NCI-H2196 treated with DMSO at 0.1 percent for 48 hours (cell line): ENCODE data around the gene FYN.

Experiments used
- DNase-seq: peaks from one replicate; lab custom pipeline; 2025; ENCODE audit not compliant: unreplicated experiment; lab: John Stamatoyannopoulos, UW

Gene FYN

GRCh38 chr6:111809766-111810165, 63.5 kb downstream of the FYN start:
- no peak for DNase-seq

GRCh38 chr6:111809264-111809663, 64.0 kb downstream of the FYN start:
- no peak for DNase-seq

- DNase-seq = no peak
Observed at GRCh38 chr6:111808493-111808892, 64.8 kb downstream of the FYN start.

- no peak for DNase-seq
Observed at GRCh38 chr6:111806561-111807497, 66.4 kb downstream of the FYN start.

- no peak for DNase-seq
Observed at GRCh38 chr6:111806165-111806547, 67.1 kb downstream of the FYN start.

- no peak for DNase-seq
Observed at GRCh38 chr6:111805511-111806164, 67.6 kb downstream of the FYN start.

GRCh38 chr6:111804627-111805235, 68.5 kb downstream of the FYN start:
- DNase-seq = no peak

- DNase-seq = no peak
Observed at GRCh38 chr6:111803804-111804203, 69.4 kb downstream of the FYN start.

- no peak for DNase-seq
Observed at GRCh38 chr6:111803371-111803770, 69.9 kb downstream of the FYN start.

- no peak for DNase-seq
Observed at GRCh38 chr6:111802720-111803330, 70.4 kb downstream of the FYN start.

- DNase-seq = no peak
Observed at GRCh38 chr6:111802015-111802414, 71.2 kb downstream of the FYN start.

- no peak for DNase-seq
Observed at GRCh38 chr6:111800821-111801220, 72.4 kb downstream of the FYN start.

GRCh38 chr6:111800259-111800765, 72.9 kb downstream of the FYN start:
- DNase-seq = no peak

GRCh38 chr6:111799576-111800258, 73.5 kb downstream of the FYN start:
- no peak for DNase-seq

GRCh38 chr6:111798281-111798725, 74.9 kb downstream of the FYN start:
- no peak for DNase-seq

- no peak for DNase-seq
Observed at GRCh38 chr6:111796310-111796918, 76.8 kb downstream of the FYN start.

- DNase-seq = no peak
Observed at GRCh38 chr6:111795558-111795957, 77.7 kb downstream of the FYN start.

- DNase-seq = no peak
Observed at GRCh38 chr6:111794727-111795452, 78.4 kb downstream of the FYN start.

GRCh38 chr6:111794300-111794699, 79.0 kb downstream of the FYN start:
- DNase-seq = no peak

GRCh38 chr6:111793711-111794111, 79.5 kb downstream of the FYN start:
- DNase-seq = no peak
